CD4-positive, alpha-beta T cell treated with Interleukin-21 for 1 hour (primary cell): ENCODE results near the gene ALG1L2.
"Not testable (repeated sequence)": the region's sequence is repeated elsewhere in the genome, so short reads cannot be mapped to it uniquely, and the experiment has no call there.

Experiments
- DNase-seq: peaks from one replicate; pipeline ENCODE4 v3.0.0-alpha.2; 2020

Gene ALG1L2

GRCh38 chr3:130136337-130136736, 54.7 kb downstream of the ALG1L2 start:
- DNase-seq, result not testable (repeated sequence)

DNA sequence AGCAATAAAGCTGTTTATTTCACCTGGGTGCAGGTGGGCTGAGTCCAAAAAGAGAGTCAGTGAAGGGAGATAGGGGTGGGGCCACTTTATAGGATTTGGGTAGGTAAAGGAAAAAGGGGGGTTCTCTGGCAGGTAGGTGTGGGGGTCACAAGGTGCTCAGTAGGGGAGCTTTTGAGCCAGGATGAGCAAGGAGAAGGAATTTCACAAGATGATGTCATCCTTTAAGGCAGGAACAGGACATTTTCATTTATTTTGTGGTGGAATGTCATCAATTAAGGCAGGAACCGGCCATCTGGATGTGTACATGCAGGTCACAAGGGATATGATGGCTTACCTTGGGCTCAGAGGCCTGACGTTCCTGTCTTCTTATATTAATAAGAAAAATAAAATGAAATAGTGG, 56.1 kb downstream of the ALG1L2 start:
- not testable (repeated sequence) for DNase-seq

GRCh38 chr3:130138992-130139391, 57.4 kb downstream of the ALG1L2 start:
- not testable (repeated sequence) for DNase-seq

- DNase-seq, result not testable (repeated sequence)
These were observed 59.1 kb downstream of the ALG1L2 start for GRCh38 chr3:130140756-130141155.

DNA sequence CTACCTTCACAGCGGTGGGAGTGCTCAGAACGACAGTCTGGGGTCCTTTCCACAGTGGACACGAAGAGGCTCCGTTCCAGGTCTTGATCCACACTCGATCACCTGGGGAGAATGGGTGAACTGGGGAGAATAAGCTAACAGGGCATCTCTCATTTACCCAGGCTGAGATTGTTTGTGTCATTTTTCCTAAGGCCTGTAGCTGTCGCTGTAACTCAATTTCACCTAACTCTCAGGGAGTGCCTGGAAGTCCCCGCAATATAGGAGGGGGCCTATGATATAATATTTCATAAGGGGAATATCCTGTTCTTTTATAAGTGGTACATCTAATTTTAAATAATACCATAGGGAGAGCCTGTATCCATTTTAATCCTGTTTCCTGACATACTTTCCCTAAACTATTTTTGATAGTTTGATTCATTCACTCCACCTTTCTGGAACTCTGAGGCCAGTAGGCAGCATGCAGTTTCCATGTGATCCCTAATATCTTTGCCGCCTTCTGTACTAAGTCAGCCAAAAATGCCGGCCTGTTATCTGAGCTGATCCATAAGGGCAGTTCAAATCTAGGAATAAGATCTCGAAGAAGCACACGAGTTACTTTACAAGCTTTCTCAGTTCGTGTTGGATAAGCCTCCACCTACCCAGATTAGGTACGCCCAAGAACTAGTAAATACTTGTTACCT, 62.2 kb downstream of the ALG1L2 start:
- DNase-seq, result not testable (repeated sequence)

DNA sequence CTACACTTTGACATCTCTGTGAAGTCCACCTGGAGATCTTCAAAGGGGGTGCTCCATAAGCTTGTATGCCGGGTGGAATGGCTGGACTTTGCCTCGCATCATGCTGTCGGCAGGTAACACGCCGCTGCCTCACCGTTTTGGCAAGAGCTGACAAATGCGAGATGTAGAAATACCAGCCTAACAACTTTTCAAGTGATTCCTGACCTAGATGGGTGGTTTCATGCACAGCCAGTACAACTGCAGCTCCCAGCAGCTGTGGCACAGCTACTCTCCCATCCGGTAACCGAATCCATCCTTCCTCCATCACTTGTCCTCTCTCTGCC, 62.7 kb downstream of the ALG1L2 start:
- DNase-seq, result not testable (repeated sequence)

GRCh38 chr3:130145456-130145855, 63.8 kb downstream of the ALG1L2 start:
- DNase-seq, result not testable (repeated sequence)

- not testable (repeated sequence) for DNase-seq
These were observed 64.8 kb downstream of the ALG1L2 start for GRCh38 chr3:130146465-130146864.
